Measurements from ENCODE around the gene CPA1.

CPA1 gene

GRCh38 chr7:130387628-130388403, 7.5 kb downstream of the CPA1 start:
- H4K20me1 ChIP-seq (ENCODE audit: control insufficient read depth, insufficient read depth, low read depth, low read length), result no peaks in the 10 kb centered on the region
- no peaks in the 10 kb centered on the region for H3F3A ChIP-seq (ENCODE audit: control insufficient read depth, insufficient read depth)
- no peaks in the 10 kb centered on the region for H3K9me2 ChIP-seq (replicated peaks; ENCODE audit: control insufficient read depth, low read length)
- no peak overlapping the region for H3K27ac ChIP-seq (ENCODE audit: low read depth, low read length)
- no peak overlapping the region for H3K4me2 ChIP-seq (ENCODE audit: low read length)
- TF ChIP-seq EZH2phosphoT487 (IDR thresholded peaks at IDR 0.05; ENCODE audit: borderline replicate concordance, low read length), result no peak
- no peak for TF ChIP-seq CTCF (IDR thresholded peaks at IDR 0.05; ENCODE audit: low read depth, low read length, poor library complexity, severe bottlenecking)
- H3K27me3 ChIP-seq (ENCODE audit: control insufficient read depth, low read length), result no peaks in the 10 kb centered on the region
- no peaks in the 10 kb centered on the region for H3K36me3 ChIP-seq (ENCODE audit: control insufficient read depth, low read length)
- no peak overlapping the region for H3K4me3 ChIP-seq (ENCODE audit: low read length)
- H3K79me2 ChIP-seq (ENCODE audit: control insufficient read depth, low read length), result no peaks in the 10 kb centered on the region
- no peaks in the 10 kb centered on the region for H3K4me1 ChIP-seq (ENCODE audit: control insufficient read depth, low read length)
- no peaks in the 10 kb centered on the region for H3K9me3 ChIP-seq (ENCODE audit: control insufficient read depth, insufficient read depth, low read length)

- Histone ChIP-seq H3K4me1 (ENCODE audit: control insufficient read depth, low read length) (no peaks in the 10 kb centered on the region), H3K27ac (ENCODE audit: low read depth, low read length) (no peak overlapping the region)
- TF ChIP-seq CTCF (IDR thresholded peaks at IDR 0.05; ENCODE audit: low read depth, low read length, poor library complexity, severe bottlenecking) (no peak), EZH2phosphoT487 (IDR thresholded peaks at IDR 0.05; ENCODE audit: borderline replicate concordance, low read length) (no peak)
These were observed 8.4 kb downstream of the CPA1 start for GRCh38 chr7:130388671-130389070.

GRCh38 chr7:130390486-130390885, 10.2 kb downstream of the CPA1 start:
- no peaks in the 10 kb centered on the region for H4K20me1 ChIP-seq (ENCODE audit: control insufficient read depth, insufficient read depth, low read depth, low read length)
- no peak overlapping the region for H3K27ac ChIP-seq (ENCODE audit: low read depth, low read length)
- no peaks in the 10 kb centered on the region for H3K36me3 ChIP-seq (ENCODE audit: control insufficient read depth, low read length)
- TF ChIP-seq EZH2phosphoT487 (IDR thresholded peaks at IDR 0.05; ENCODE audit: borderline replicate concordance, low read length) (no peak), CTCF (IDR thresholded peaks at IDR 0.05; ENCODE audit: low read depth, low read length, poor library complexity, severe bottlenecking) (no peak)
- no peaks in the 10 kb centered on the region for H3K79me2 ChIP-seq (ENCODE audit: control insufficient read depth, low read length)
- no peaks in the 10 kb centered on the region for H3K27me3 ChIP-seq (ENCODE audit: control insufficient read depth, low read length)
- no peaks in the 10 kb centered on the region for H3K4me1 ChIP-seq (ENCODE audit: control insufficient read depth, low read length)
- no peak overlapping the region for H3K4me3 ChIP-seq (ENCODE audit: low read length)
- no peaks in the 10 kb centered on the region for H3K9me3 ChIP-seq (ENCODE audit: control insufficient read depth, insufficient read depth, low read length)
- no peaks in the 10 kb centered on the region for H3K9me2 ChIP-seq (replicated peaks; ENCODE audit: control insufficient read depth, low read length)
- H3K4me2 ChIP-seq (ENCODE audit: low read length), result no peak overlapping the region
- H3F3A ChIP-seq (ENCODE audit: control insufficient read depth, insufficient read depth), result no peaks in the 10 kb centered on the region

More at GRCh38 chr7:130388671-130389070, 8.4 kb downstream of the CPA1 start:
- Histone ChIP-seq H3F3A (ENCODE audit: control insufficient read depth, insufficient read depth) (no peaks in the 10 kb centered on the region), H3K4me2 (ENCODE audit: low read length) (no peak overlapping the region), H3K27me3 (ENCODE audit: control insufficient read depth, low read length) (no peaks in the 10 kb centered on the region), H3K9me3 (ENCODE audit: control insufficient read depth, insufficient read depth, low read length) (no peaks in the 10 kb centered on the region), H3K4me3 (ENCODE audit: low read length) (no peak overlapping the region), H3K36me3 (ENCODE audit: control insufficient read depth, low read length) (no peaks in the 10 kb centered on the region), H3K79me2 (ENCODE audit: control insufficient read depth, low read length) (no peaks in the 10 kb centered on the region), H3K9me2 (replicated peaks; ENCODE audit: control insufficient read depth, low read length) (no peaks in the 10 kb centered on the region), H4K20me1 (ENCODE audit: control insufficient read depth, insufficient read depth, low read depth, low read length) (no peaks in the 10 kb centered on the region)

All from DOHH2 (cell line).